Measurements from ENCODE around the gene CCDC188. TPM values are rescaled to one million over a fixed set of nuclear protein-coding genes. Genes with fewer than 3 reads are reported as not detected.

CCDC188 gene
- total RNA-seq, 1 donor from 2014 or later = not detected

GRCh38 chr22:20181884-20182236, 31.0 kb upstream of the CCDC188 start:
- Histone ChIP-seq H2AFZ (ENCODE audit: low read depth, low read length) (no peak overlapping the region), H3K9ac (ENCODE audit: low read length) (no peak overlapping the region), H3K27me3 (ENCODE audit: insufficient read depth, low read length) (no peaks in the 10 kb centered on the region), H3K79me2 (ENCODE audit: insufficient read depth, low read length) (no peaks in the 10 kb centered on the region), H3K27ac (ENCODE audit: low read depth, low read length) (no peak overlapping the region), H3K36me3 (ENCODE audit: insufficient read depth, low read length) (no peaks in the 10 kb centered on the region), H4K20me1 (ENCODE audit: insufficient read depth, low read length) (no peaks in the 10 kb centered on the region), H3K9me3 (ENCODE audit: insufficient read depth, low read depth, low read length) (no peaks in the 10 kb centered on the region), H3K4me1 (ENCODE audit: insufficient read depth, low read length) (no peaks in the 10 kb centered on the region), H3K4me3 (ENCODE audit: insufficient read depth, low read depth, low read length) (no peak overlapping the region), H3K4me2 (ENCODE audit: low read length) (no peak overlapping the region)
- H3K27me3 Mint-ChIP-seq (ENCODE audit: low read depth, unreplicated experiment) = peaks cover 35% of the 10 kb centered on the region
- TF ChIP-seq EZH2 (IDR thresholded peaks at IDR 0.05; ENCODE audit: insufficient read depth, low read length) = no peak
- TF ChIP-seq CTCF (IDR thresholded peaks at IDR 0.05; ENCODE audit: insufficient read depth, low read depth, low read length) = no peak
- no peak for FAIRE-seq
- no peak overlapping the region for H3K27ac Mint-ChIP-seq (ENCODE audit: unreplicated experiment)
- DNase-seq (ENCODE audit: low read depth) = no peak
- no peaks in the 10 kb centered on the region for H3K9me3 Mint-ChIP-seq (ENCODE audit: unreplicated experiment)
- H3K36me3 Mint-ChIP-seq (ENCODE audit: low read depth, unreplicated experiment) = no peaks in the 10 kb centered on the region
- H3K4me3 Mint-ChIP-seq (ENCODE audit: unreplicated experiment) = no peak overlapping the region
- H3K4me1 Mint-ChIP-seq (ENCODE audit: low read depth, unreplicated experiment) = no peaks in the 10 kb centered on the region

DNA sequence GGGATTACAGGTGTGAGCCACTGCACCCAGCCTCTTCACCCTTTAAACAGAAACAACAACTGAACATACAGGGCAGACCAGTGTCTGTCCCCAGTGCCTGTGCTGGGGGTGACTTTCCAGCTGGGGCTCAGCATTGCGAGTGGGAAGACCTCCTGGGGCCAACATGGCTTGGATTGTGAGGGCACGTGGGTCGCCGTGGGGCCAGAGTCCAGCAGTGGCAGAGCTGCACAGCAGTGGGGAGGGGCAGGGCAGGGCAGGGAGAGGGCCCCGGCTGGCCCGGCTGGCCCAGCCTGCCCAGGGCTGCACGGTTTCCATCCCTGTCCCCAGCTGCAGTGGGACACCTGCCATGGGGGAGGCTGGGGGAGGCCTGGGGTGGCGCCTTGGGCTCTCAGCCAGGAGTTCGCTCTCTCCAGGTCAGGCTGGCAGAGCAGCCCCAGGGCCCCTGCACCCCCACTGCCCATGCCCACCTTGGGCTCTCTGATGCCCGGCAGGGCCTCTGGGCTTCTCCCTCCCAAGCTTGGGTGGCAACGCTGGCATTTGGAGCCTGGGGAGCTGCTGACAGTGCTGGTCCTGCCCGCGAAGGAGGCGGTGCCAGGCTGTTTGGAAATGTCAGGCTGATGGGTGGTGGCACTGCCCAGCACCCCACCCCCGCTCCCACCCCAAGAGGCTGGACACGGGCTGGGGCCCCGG, 30.5 kb upstream of the CCDC188 start:
- no peak overlapping the region for H3K9ac ChIP-seq (ENCODE audit: low read length)
- peaks cover 32% of the 10 kb centered on the region for H3K27me3 Mint-ChIP-seq (ENCODE audit: low read depth, unreplicated experiment)
- H4K20me1 ChIP-seq (ENCODE audit: insufficient read depth, low read length) = no peaks in the 10 kb centered on the region
- no peak overlapping the region for H3K4me3 ChIP-seq (ENCODE audit: insufficient read depth, low read depth, low read length)
- H3K27ac ChIP-seq (ENCODE audit: low read depth, low read length) = no peak overlapping the region
- H3K4me1 Mint-ChIP-seq (ENCODE audit: low read depth, unreplicated experiment) = no peaks in the 10 kb centered on the region
- no peak overlapping the region for H3K27ac Mint-ChIP-seq (ENCODE audit: unreplicated experiment)
- H3K79me2 ChIP-seq (ENCODE audit: insufficient read depth, low read length) = no peaks in the 10 kb centered on the region
- no peaks in the 10 kb centered on the region for H3K36me3 ChIP-seq (ENCODE audit: insufficient read depth, low read length)
- H2AFZ ChIP-seq (ENCODE audit: low read depth, low read length) = no peak overlapping the region
- H3K9me3 Mint-ChIP-seq (ENCODE audit: unreplicated experiment) = no peaks in the 10 kb centered on the region
- H3K36me3 Mint-ChIP-seq (ENCODE audit: low read depth, unreplicated experiment) = no peaks in the 10 kb centered on the region
- H3K9me3 ChIP-seq (ENCODE audit: insufficient read depth, low read depth, low read length) = no peaks in the 10 kb centered on the region
- no peak overlapping the region for H3K4me3 Mint-ChIP-seq (ENCODE audit: unreplicated experiment)
- no peaks in the 10 kb centered on the region for H3K4me1 ChIP-seq (ENCODE audit: insufficient read depth, low read length)
- no peak for TF ChIP-seq EZH2 (IDR thresholded peaks at IDR 0.05; ENCODE audit: insufficient read depth, low read length)
- no peak for TF ChIP-seq CTCF (IDR thresholded peaks at IDR 0.05; ENCODE audit: insufficient read depth, low read depth, low read length)
- H3K4me2 ChIP-seq (ENCODE audit: low read length) = no peak overlapping the region
- FAIRE-seq (no peak), DNase-seq (ENCODE audit: low read depth) (no peak)
- H3K27me3 ChIP-seq (ENCODE audit: insufficient read depth, low read length) = no peaks in the 10 kb centered on the region

GRCh38 chr22:20180640-20181039, 29.8 kb upstream of the CCDC188 start:
- Histone ChIP-seq H2AFZ (ENCODE audit: low read depth, low read length) (no peak overlapping the region), H3K36me3 (ENCODE audit: insufficient read depth, low read length) (no peaks in the 10 kb centered on the region), H4K20me1 (ENCODE audit: insufficient read depth, low read length) (no peaks in the 10 kb centered on the region), H3K27me3 (ENCODE audit: insufficient read depth, low read length) (no peaks in the 10 kb centered on the region), H3K9ac (ENCODE audit: low read length) (no peak overlapping the region), H3K4me2 (ENCODE audit: low read length) (no peak overlapping the region), H3K9me3 (ENCODE audit: insufficient read depth, low read depth, low read length) (no peaks in the 10 kb centered on the region), H3K79me2 (ENCODE audit: insufficient read depth, low read length) (no peaks in the 10 kb centered on the region), H3K4me1 (ENCODE audit: insufficient read depth, low read length) (no peaks in the 10 kb centered on the region), H3K27ac (ENCODE audit: low read depth, low read length) (no peak overlapping the region), H3K4me3 (ENCODE audit: insufficient read depth, low read depth, low read length) (no peak overlapping the region)
- Mint-ChIP-seq H3K27ac (ENCODE audit: unreplicated experiment) (no peak overlapping the region), H3K27me3 (ENCODE audit: low read depth, unreplicated experiment) (peaks cover 25% of the 10 kb centered on the region), H3K4me3 (ENCODE audit: unreplicated experiment) (no peak overlapping the region), H3K4me1 (ENCODE audit: low read depth, unreplicated experiment) (no peaks in the 10 kb centered on the region), H3K36me3 (ENCODE audit: low read depth, unreplicated experiment) (no peaks in the 10 kb centered on the region), H3K9me3 (ENCODE audit: unreplicated experiment) (no peaks in the 10 kb centered on the region)
- no peak for FAIRE-seq
- DNase-seq (ENCODE audit: low read depth) = no peak
- no peak for TF ChIP-seq CTCF (IDR thresholded peaks at IDR 0.05; ENCODE audit: insufficient read depth, low read depth, low read length)
- no peak for TF ChIP-seq EZH2 (IDR thresholded peaks at IDR 0.05; ENCODE audit: insufficient read depth, low read length)
